Stimulated activated CD4-positive, alpha-beta T cell treated with anti-CD3 and anti-CD28 coated beads, TNF-alpha, amount 100 ng/mL, for 4 hours (primary cell): ENCODE results near the gene ADAMTS2.
"Not testable (repeated sequence)": the region's sequence is repeated elsewhere in the genome, so short reads cannot be mapped to it uniquely, and the experiment has no call there.

ENCODE experiments used
- DNase-seq, 3 experiments: peaks; one replicate each; pipeline ENCODE4 v3.0.0-alpha.2; 2020; ENCODE audit warnings: low read depth in 3 of 3

ADAMTS2 gene

GRCh38 chr5:179111267-179112207 lies 233.7 kb downstream of the ADAMTS2 start:
- DNase-seq, result no peak

GRCh38 chr5:179110528-179110927 lies 234.7 kb downstream of the ADAMTS2 start:
- DNase-seq, result no peak

GRCh38 chr5:179101282-179101681 lies 244.0 kb downstream of the ADAMTS2 start:
- DNase-seq, result not testable (repeated sequence)

GRCh38 chr5:179089502-179089901 lies 255.8 kb downstream of the ADAMTS2 start:
- no peak for DNase-seq

- DNase-seq, result no peak
Observed at GRCh38 chr5:179080724-179081123, 264.5 kb downstream of the ADAMTS2 start.

GRCh38 chr5:179079165-179079987 lies 265.9 kb downstream of the ADAMTS2 start:
- no peak for DNase-seq

- DNase-seq, result no peak
Observed at GRCh38 chr5:179065703-179066102, 279.6 kb downstream of the ADAMTS2 start.

GRCh38 chr5:179061025-179061424 lies 284.2 kb downstream of the ADAMTS2 start:
- no peak for DNase-seq
